ENCODE results near the gene TBX2.

GRCh38 chr17:61456688-61457225 is 57.1 kb downstream of the TBX2 start:
- TF ChIP-seq CTCF (conservative IDR thresholded peaks at IDR 0.05 in 1 of 2, IDR thresholded peaks at IDR 0.05 in 1 of 2; ENCODE audit: low read depth in 1 of 2, low read length in 2 of 2) (no peak), EZH2 (IDR thresholded peaks at IDR 0.05; ENCODE audit: low read length, missing control alignments) (no peak)
